GM21619 (cell line): ENCODE data around the gene THAP3.
A peak's percentile ranks its signal among the peaks of the same experiment; 100 is the strongest.

Source experiments
- ATAC-seq: cut with Tn5 transposase; IDR thresholded peaks from one replicate; pipeline ENCODE4 v1.9.1; 2021; ENCODE audit not compliant: unreplicated experiment

THAP3 gene

GRCh38 chr1:6603915-6604558, 20.6 kb upstream of the THAP3 start:
- ATAC-seq = no peak

GRCh38 chr1:6612641-6613360, 11.9 kb upstream of the THAP3 start:
- ATAC-seq = peak; percentile 34

GRCh38 chr1:6613361-6614018, 11.2 kb upstream of the THAP3 start, which contains the start of gene PHF13:
Gene PHF13, plus strand, starts transcription at chr1:6613731. Its CDS starts 336 bp downstream, at chr1:6614067.
- ATAC-seq = peak; percentile 89

- ATAC-seq = no peak
Observed at GRCh38 chr1:6614019-6614928, 10.4 kb upstream of the THAP3 start.

- ATAC-seq = no peak
Observed at GRCh38 chr1:6614929-6615785, 9.5 kb upstream of the THAP3 start.

GRCh38 chr1:6619045-6619444, 5.6 kb upstream of the THAP3 start:
- no peak for ATAC-seq

- ATAC-seq = no peak
Observed at GRCh38 chr1:6621429-6622391, 3.0 kb upstream of the THAP3 start.

GRCh38 chr1:6622396-6623152, 2.1 kb upstream of the THAP3 start:
- no peak for ATAC-seq

- ATAC-seq = no peak
Observed at GRCh38 chr1:6623269-6623965, 1.3 kb upstream of the THAP3 start.

- ATAC-seq = no peak
Observed at GRCh38 chr1:6625584-6626149, 999 bp downstream of the THAP3 start.

- no peak for ATAC-seq
Observed at GRCh38 chr1:6627031-6627430, 2.4 kb downstream of the THAP3 start.

- no peak for ATAC-seq
Observed at GRCh38 chr1:6627841-6628545, 3.3 kb downstream of the THAP3 start.

GRCh38 chr1:6628971-6629479, 4.4 kb downstream of the THAP3 start:
- ATAC-seq = no peak

- ATAC-seq = no peak
Observed at GRCh38 chr1:6630027-6630426, 5.4 kb downstream of the THAP3 start.

GRCh38 chr1:6631058-6631457, 6.4 kb downstream of the THAP3 start:
- ATAC-seq = no peak
